HuH-7.5 (cell line): ENCODE measurements around the gene TBKBP1.

ENCODE experiments used
- DNase-seq: peaks from one replicate; pipeline ENCODE4 v3.0.0; 2011; ENCODE audit warnings: low spot score

TBKBP1 gene

GRCh38 chr17:47715669-47716325, 21.8 kb downstream of the TBKBP1 start:
- DNase-seq, result no peak

- DNase-seq, result no peak
Observed at GRCh38 chr17:47716375-47716774, 22.4 kb downstream of the TBKBP1 start.

DNA sequence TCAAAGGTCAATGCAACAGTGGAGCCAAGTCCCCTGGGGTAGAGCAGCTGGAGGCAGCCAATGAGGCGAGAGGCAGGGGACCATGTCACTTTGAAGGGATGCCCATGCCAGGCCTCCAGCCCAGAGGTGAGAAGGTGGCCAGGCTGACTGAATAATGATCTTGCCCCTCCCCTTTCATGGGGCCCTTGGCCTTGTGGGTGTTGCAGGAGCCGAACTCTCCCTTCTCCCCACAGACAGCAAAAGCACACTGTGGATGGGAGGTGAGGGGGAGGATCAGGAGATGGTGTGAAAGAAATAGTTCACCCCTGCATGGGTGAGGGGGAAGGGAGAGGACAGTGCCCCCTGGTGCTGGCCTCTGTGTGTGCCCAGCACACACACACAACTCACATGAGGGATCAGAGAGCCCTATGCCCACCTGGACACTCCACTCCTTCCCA, 23.3 kb downstream of the TBKBP1 start:
- DNase-seq, result no peak

GRCh38 chr17:47717979-47718621, 24.1 kb downstream of the TBKBP1 start:
- DNase-seq, result no peak

DNA sequence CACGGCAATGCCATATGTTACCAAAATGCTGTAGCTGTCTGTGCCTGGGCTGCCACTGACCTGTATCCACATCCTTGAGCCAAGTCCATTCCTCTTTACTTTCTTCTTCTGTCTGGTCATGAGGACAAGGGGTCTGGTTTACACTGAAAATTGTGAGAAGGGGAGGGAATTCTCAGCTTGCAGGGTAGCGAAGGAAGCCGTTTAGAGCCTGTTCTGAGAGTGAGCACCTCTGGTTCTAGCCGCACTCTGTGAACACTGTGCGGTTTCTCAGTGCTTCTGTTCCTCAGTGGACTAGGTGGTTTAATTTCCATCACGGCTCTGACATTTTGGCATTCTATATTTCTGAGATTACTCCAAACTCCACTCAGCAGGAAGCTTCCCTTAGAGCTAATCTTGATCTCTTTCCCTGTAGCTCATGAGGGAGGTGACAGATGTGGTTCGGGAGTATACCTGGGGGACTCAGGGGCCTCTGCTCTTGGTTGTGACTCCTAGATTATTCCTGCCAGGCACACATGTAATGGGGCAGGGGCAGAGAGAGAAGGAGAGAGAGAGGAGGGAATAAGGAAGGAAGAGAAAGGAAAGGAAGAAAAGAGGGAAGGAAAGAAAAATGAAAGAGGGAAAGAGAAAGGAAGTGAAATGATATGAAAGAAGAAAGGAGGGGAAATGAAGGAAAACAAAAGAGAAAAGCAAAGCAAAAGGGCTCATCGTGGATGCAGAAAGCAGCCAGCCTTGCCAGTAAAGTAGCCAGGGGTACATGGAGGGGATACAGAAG, 24.9 kb downstream of the TBKBP1 start:
- no peak for DNase-seq

DNA sequence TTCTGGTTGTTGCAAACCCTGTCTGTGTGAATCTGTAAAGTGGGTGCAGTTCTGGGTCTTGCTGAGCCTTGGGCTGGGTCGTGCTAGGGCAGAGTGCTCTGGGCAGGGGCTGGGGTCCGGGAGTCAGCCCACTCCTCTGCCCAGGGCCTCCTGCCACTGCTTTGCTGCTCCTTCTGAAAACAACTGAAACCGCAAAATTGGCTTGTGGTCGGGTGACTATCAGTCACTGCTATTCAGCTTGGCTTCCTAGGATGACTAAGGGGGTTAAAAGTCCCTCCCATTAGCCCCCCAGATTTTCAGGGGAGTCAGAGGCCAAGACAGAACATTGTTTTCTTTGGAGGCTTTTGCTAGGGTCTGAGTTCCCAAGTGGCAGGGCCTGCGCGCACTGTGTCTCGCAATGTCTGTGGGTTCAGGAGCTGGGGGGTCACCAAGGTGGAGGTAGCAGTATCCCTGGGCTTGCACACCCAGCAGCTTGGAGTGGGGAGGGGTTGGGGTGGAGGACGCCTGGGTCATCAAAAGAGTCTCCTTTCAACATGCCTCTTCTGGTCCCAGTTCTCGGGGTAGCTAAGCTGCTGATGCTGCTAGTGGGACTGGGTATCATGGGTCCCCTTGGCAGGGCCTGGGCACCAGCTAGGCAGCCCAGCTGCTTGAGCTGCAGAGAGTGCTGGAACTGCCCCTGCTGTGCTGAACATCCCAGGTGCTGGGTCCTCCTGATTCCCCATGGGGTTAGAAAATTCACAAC, 25.6 kb downstream of the TBKBP1 start:
- DNase-seq, result no peak

DNA sequence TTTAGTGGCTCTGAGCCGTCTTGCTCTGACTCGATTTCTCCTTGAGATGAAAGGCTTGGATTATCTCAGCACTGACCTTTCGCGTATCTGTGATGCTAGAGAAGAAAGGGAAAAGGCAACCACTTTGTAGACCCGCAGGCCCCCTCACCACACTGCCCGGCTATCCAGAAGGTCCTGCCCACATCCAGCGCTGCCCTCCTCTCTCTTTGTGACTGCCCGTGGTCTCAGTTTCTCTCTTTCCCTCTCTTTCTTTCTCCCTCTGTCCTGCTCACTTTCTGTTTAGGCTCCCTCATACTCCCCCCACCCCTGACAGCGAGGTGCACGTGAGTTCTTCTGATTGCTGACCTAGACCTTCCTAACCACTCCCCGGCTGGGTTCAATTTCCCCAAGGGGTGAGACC, 26.2 kb downstream of the TBKBP1 start:
- no peak for DNase-seq

GRCh38 chr17:47720754-47721533, 27.0 kb downstream of the TBKBP1 start:
- DNase-seq, result peak; percentile 41

GRCh38 chr17:47721725-47722124, 27.8 kb downstream of the TBKBP1 start:
- no peak for DNase-seq

- DNase-seq, result no peak
Observed at GRCh38 chr17:47724705-47725104, 30.7 kb downstream of the TBKBP1 start.

DNA sequence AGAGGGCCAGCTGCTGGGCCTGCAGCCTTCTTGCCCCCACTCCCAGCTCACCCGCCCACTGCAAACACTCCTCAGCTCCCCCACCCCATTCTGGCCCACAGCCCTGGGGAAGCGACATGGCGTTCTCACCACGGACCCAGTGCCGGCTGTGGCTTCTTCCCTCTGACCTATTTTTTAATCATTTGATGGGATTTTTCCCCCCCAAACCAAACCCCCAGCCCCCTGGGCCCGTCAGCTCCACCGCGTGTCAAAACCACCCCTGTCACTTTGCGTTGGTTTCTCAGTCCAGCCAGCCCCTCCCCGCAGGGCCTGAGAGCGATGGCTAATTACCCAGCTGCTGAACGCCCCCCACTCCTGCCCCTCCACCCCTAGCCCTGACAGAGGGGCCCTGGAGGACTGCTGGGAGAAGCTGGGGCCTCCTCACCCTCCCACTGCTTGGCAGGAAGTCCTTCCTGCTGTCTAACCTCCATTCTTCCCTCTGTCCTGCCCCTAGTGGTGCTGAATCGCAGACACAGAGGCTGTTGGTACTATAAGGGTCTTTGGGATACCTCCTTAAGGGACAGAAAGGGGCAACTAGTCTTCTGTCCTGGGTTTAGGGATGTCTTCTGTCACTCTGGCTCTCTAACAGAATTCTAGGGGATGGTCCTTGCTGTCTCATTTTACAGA, 31.6 kb downstream of the TBKBP1 start:
- no peak for DNase-seq

DNA sequence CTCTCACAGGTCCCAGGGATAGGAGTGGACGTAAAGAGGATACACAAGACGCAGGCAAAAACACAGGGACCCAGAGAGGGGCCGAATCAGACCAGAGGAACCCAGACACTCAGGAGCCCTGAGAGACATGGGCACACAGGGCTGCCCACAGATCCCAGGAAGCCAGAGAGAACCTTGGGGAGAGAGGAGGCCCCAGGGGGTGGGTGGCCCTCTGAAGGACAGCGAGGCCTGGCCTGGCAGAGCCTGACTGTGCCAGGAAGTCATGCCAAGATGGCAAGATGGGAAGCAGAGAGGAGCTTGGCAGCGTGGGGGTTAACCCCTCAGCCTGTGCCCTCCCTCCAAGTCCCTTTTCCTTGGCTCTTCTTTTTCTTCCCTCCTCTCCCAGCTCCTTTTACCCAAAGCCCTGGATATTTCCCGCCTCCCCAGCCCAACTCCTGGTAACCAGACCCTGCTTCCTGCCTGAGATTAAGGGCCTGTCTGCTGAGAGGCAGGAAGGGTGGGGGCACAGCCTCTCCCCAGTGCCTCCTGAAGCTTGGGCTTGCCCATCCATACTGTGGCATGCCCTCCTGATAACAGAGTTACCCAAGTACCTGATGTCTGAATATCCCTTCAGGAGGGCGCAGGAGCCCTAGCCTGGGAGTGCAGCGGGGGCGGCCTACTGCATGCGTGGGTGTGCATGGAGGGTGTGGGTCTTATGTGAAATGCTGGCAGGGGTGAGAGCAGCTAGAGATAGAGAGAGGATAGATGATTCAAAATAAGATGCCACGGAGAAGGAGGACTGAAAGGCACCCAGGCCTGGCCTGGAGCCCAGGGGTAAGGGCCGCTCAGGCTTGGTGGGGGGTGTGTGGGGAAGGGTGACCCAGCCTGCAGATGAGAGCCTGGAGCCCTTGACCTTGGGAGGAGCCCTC, 33.1 kb downstream of the TBKBP1 start:
- no peak for DNase-seq

DNA sequence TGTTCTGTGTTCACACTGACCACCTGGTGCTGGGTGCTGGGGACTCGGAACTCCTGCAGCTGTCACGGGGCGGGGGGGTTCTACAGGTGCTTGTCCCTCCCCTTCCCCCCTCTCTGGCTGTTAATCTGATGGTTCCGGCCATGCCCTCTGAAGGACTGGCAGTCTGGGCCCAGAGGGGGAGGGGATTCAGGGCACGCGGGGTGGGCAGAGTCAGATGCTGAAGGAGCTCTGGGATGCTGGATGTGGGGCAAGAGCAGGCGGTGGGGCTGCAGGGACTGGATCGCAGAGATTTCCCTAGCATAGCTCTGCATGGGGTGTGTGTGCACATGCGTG, 33.7 kb downstream of the TBKBP1 start:
- no peak for DNase-seq

DNA sequence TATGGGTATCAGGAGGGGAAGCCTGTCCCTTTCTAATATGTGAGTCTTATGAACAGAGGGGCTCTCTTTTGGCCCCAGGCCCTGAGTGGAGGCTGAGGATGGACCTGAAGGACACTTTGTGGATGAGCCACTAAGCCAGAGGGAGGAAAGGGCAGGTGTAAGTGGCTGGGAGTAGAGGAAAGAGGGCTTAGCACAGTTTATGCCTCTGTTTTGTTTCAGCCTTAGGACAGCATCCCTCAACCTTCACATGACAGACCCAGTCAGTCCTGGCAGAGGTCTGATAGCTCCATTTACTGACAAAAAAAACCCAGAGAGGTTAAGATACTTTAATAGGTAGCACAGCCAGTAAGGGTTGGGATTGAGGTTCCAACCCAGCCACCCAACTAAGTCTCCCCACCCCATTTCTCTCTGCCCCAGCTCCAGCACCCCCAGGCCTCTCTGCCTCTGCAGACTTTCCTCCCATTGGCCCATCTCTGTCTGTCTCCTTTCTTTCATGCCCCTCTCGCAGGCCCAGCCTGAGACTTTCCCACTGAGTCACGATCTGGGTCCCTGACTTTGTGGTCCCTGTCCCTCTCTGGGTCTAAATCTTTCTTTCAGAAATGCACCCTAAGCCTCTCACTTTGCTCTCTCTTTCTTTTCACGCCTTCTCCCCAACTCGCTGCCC, 34.4 kb downstream of the TBKBP1 start:
- no peak for DNase-seq

DNA sequence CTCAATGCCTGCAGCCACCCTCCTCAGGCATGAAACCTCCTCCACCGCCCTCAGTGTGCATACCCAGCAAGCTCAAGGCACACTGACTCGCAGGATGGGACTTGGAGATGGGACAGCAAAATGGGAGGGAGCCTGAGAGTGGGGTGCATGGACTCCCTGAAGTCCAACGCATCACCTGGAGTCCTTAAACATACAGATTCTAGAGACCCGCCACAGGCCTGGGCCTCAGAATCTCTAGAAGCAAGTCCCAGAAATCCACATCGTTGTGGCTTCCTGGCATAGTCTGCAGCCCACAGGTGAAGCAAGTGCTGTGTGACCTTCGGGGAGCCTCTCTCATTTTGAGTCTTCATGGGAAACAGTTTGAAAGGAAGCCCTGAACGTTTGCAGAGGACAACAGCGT, 35.5 kb downstream of the TBKBP1 start:
- DNase-seq, result no peak

DNA sequence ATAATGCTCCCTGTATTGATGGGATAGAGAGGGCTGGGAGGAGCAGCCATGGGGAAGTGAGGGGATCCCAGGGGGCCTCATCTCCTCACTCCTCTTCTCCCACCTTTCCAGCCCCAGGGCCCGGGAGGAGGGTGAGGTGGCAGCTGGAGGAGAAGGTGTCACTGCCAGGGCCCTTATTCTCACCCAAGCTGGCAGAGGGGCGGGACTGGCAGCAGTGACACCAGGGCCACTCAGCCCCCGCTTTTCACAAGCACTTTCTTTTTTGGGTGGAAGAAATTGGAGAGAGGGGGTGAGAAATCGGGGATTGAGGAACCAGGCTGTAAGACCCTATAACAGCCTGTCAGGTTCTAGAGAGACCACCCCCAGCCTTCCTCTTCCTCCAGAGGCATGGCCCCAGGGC, 36.7 kb downstream of the TBKBP1 start:
- no peak for DNase-seq

DNA sequence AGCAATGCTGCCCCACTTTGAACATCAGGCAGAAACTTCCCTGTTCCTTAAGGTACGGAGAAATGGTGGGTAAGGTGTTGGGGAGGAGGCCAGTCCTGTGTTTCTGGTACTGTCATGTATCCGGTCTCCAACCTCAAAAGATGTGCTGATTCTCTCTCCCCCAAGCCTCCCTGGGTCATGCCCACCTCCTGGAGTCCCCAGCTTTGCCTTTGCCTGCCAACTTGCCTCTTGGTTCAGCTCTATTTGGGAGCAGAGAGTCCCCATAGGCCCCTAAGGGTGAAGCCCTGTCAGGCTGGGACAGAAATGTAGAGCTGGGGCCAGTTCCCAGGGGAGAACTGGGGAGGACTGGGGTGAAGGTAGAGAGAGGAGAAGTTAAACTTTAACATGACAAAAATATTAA, 37.4 kb downstream of the TBKBP1 start:
- no peak for DNase-seq

DNA sequence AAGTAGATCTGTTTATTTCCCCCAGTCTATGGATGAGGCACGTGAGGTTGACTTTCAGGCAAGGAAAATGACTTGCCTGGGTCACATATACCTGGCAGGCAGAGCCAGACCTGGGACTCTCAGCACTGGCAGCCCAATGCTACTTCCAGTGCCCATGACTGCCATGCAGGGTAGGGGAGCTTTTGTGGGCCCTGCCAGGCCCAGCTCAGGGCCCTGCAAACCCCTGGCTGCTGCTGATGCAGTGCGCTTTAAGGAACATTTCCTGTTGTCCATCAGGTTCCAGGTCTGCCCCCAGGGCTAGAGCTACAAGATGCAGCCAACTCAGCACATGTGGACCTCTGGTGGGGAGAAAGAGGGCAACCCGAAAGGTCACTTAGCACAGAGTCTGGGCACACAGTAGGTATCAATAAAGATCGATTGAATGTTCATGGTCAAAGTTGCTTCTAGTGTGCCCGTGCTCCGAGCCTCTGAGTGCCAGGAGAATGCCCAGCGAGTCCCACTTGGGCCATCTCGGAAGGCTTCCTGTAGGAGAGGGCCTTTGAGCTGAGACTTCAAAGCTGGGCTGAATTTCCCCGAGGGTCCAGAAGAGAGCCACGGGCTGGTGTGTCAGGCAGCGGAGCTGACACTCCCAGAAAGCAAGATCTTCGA, 38.6 kb downstream of the TBKBP1 start:
- no peak for DNase-seq

GRCh38 chr17:47733047-47733673, 39.2 kb downstream of the TBKBP1 start, which contains the start of gene TBX21:
Gene TBX21, plus strand, starts transcription at chr17:47733236. Its CDS starts 219 bp downstream, at chr17:47733455.
- peak; percentile 77 for DNase-seq
